ENCODE data around the gene USP19. TPM values are rescaled to one million over a fixed set of nuclear protein-coding genes. Genes with fewer than 3 reads are reported as not detected.

The USP19 gene
- total and polyA plus RNA-seq, 2 of the 8 experiments (the other 6 are each of a cell fraction or from before 2014, with no cell fraction given): 46.4 to 65.8 TPM

- H3K9ac ChIP-seq (replicated peaks in 1 of 4; ENCODE audit: extremely low read depth in 1 of 4, low read depth in 3 of 4, low read length in 3 of 4): peak overlapping the region in 3 of 4 experiments; percentile 31 to 62 (median 46); a peak in 5 of 7 replicates
- H4K91ac ChIP-seq (replicated peaks; ENCODE audit: insufficient read length, low read length): peak overlapping the region; percentile 79
- H2AFZ ChIP-seq (ENCODE audit: low read length): peak overlapping the region; percentile 95
- ChIA-PET CTCF (ENCODE audit: partially characterized antibody) (interaction anchor here (0.5 to 5.5 kb wide), 15 partner anchors 12 to 311 kb away, joined by 3 to 43 read pairs (median 3); partner anchors contain the start of gene USP19), POLR2A (ENCODE audit: partially characterized antibody) (interaction anchor here (0.6 to 2.4 kb wide), 18 partner anchors 9 to 781 kb away, joined by 3 to 14 read pairs (median 3); partner anchors contain the start of genes DAG1, NDUFAF3, QARS1 and QRICH1)
- H3K23ac ChIP-seq (ENCODE audit: insufficient read length): no peak overlapping the region
- no peak overlapping the region for H2BK20ac ChIP-seq (ENCODE audit: low read length)
- 1% methylated on average over 19 of the region's 30 CpGs; no CpG with 5 or more reads in 1 of the 2 experiments for WGBS, 2 experiments (ENCODE audit: extremely low coverage in 1 of 2, insufficient coverage in 1 of 2, insufficient read length in 1 of 2, insufficient replicate concordance in 2 of 2, low coverage in 1 of 2, low lambda C conversion rate in 2 of 2, missing lambda C conversion rate in 1 of 2)
- FAIRE-seq: no peak
- peak overlapping the region; percentile 93 for H2BK120ac ChIP-seq (replicated peaks; ENCODE audit: low read depth, low read length)
- peak overlapping the region; percentile 60 for H3K4ac ChIP-seq (replicated peaks; ENCODE audit: insufficient read length, low read depth, low read length)
- H3K56ac ChIP-seq (replicated peaks; ENCODE audit: insufficient read length, low read depth, low read length): peak overlapping the region; percentile 87
- no peaks in the 10 kb centered on the region for H3K79me2 ChIP-seq (ENCODE audit: control insufficient read depth in 1 of 2, insufficient read depth in 2 of 2, low read length in 2 of 2)
- H3K18ac ChIP-seq (ENCODE audit: extremely low read depth, low read length): peak overlapping the region; percentile 75
- no peaks in the 10 kb centered on the region for H3K9me3 ChIP-seq (ENCODE audit: insufficient read depth in 2 of 2, low read depth in 1 of 2, low read length in 1 of 2)
- H4K20me1 ChIP-seq (replicated peaks in 1 of 2; ENCODE audit: control insufficient read depth in 1 of 2, insufficient read depth in 2 of 2, low read length in 2 of 2): peaks cover 0 to 4% of the 10 kb centered on the region in 2 experiments
- peak overlapping the region; percentile 43; the same call in 1 of the 2 replicates for H3K27ac ChIP-seq (ENCODE audit: low read depth, low read length)
- H2BK5ac ChIP-seq (ENCODE audit: low read depth, low read length): peak overlapping the region; percentile 69; the same call in 1 of the 2 replicates
- 0 out of 8 replicates have a peak, but pooled peaks cover 0 to 2% (median 0%) of the 10 kb centered on the region in 4 experiments for H3K36me3 ChIP-seq (ENCODE audit: control insufficient read depth in 2 of 4, insufficient read depth in 4 of 4, low read length in 3 of 4)
- peak overlapping the region; percentile 62 to 92 (median 81) for H3K4me3 ChIP-seq (ENCODE audit: extremely low read depth in 1 of 4, insufficient read depth in 2 of 4, low read depth in 3 of 4, low read length in 4 of 4)
- H4K8ac ChIP-seq (ENCODE audit: extremely low read depth, insufficient read depth, low read length): peak overlapping the region; percentile 87; the same call in 1 of the 2 replicates
- peak overlapping the region; percentile 25; the same call in 1 of the 2 replicates for H2BK15ac ChIP-seq (ENCODE audit: low read length)
- peak overlapping the region; percentile 90 for H4K5ac ChIP-seq (ENCODE audit: insufficient read length, low read depth, low read length)
- H3K14ac ChIP-seq (ENCODE audit: insufficient read length): peak overlapping the region; percentile 70
- no peaks in the 10 kb centered on the region; a peak in 2 of 7 replicates for H3K27me3 ChIP-seq (replicated peaks in 1 of 4; ENCODE audit: control insufficient read depth in 3 of 4, extremely low read depth in 1 of 4, insufficient read depth in 3 of 4, low read length in 3 of 4)
- H2BK12ac ChIP-seq (ENCODE audit: low read depth, low read length): peak overlapping the region; percentile 41; the same call in 1 of the 2 replicates
- H3K23me2 ChIP-seq (ENCODE audit: low read depth, low read length): peaks cover 12% of the 10 kb centered on the region
- DNase-seq (ENCODE audit: low read depth in 1 of 2, low spot score in 2 of 2): peak in 1 of 2 experiments; percentile 85
- H2AK5ac ChIP-seq (ENCODE audit: low read depth, low read length): no peak overlapping the region
- peak overlapping the region; percentile 76 to 90 for H3K4me2 ChIP-seq (ENCODE audit: insufficient read depth in 1 of 2, low read depth in 2 of 2, low read length in 2 of 2)
- peaks cover 0 to 8% (median 7%) of the 10 kb centered on the region in 4 experiments; a peak in 6 of 7 replicates for H3K4me1 ChIP-seq (replicated peaks in 1 of 4; ENCODE audit: control insufficient read depth in 3 of 4, insufficient read depth in 4 of 4, low read length in 3 of 4)
- 0 out of 2 replicates have a peak, but pooled peaks cover 4% of the 10 kb centered on the region for H3K79me1 ChIP-seq (ENCODE audit: low read depth, low read length)
- TF ChIP-seq MAFK (IDR thresholded peaks at IDR 0.05; ENCODE audit: low read depth, low read length): no peak
- no peak for TF ChIP-seq CBX8 (IDR thresholded peaks at IDR 0.05; ENCODE audit: borderline replicate concordance, low read depth, low read length)
- peak; percentile 70 for TF ChIP-seq YY1 (IDR thresholded peaks at IDR 0.05; ENCODE audit: low read depth, low read length)
- peak; percentile 92 for TF ChIP-seq TEAD4 (IDR thresholded peaks at IDR 0.05; ENCODE audit: low read depth, low read length)
- TF ChIP-seq SP4 (IDR thresholded peaks at IDR 0.05; ENCODE audit: low read length): no peak
- TF ChIP-seq EGR1 (IDR thresholded peaks at IDR 0.05; ENCODE audit: borderline replicate concordance, low read depth, low read length): 0 out of 2 replicates have a peak, but pooled peaks have one; percentile 34
- no peak for TF ChIP-seq ATF2 (IDR thresholded peaks at IDR 0.05; ENCODE audit: low read length)
- peak; percentile 44 to 58; a peak in 1 of 4 replicates for TF ChIP-seq SIN3A (conservative IDR thresholded peaks at IDR 0.05 in 1 of 2, IDR thresholded peaks at IDR 0.05 in 1 of 2; ENCODE audit: low read depth in 1 of 2, low read length in 2 of 2)
- TF ChIP-seq FOSL1 (IDR thresholded peaks at IDR 0.05; ENCODE audit: insufficient read depth, low read depth, low read length): no peak
Measured at GRCh38 chr3:49133226-49133951, 12.8 kb upstream of the USP19 start.
